ENCODE measurements around the gene MYCBP2. TPM values are rescaled to one million over a fixed set of nuclear protein-coding genes. Genes with fewer than 3 reads are reported as not detected.

Gene MYCBP2
- total RNA-seq, 4 donors from 2014 or later: 69.7 to 133 (median 116) TPM

GRCh38 chr13:77337159-77337558 is 10.3 kb upstream of the MYCBP2 start:
- intact Hi-C loops (cut with DNase I; ENCODE audit: low total_unique reads): no loop called here
- DNase-seq: no peak
- TF ChIP-seq POLR2A (IDR thresholded peaks at IDR 0.05) (no peak), CTCF (IDR thresholded peaks at IDR 0.05) (no peak)
- no peak overlapping the region for H3K27ac ChIP-seq
- no peaks in the 10 kb centered on the region for H3K36me3 ChIP-seq
- H3K9me3 ChIP-seq: no peaks in the 10 kb centered on the region
- H3K4me3 ChIP-seq: no peak overlapping the region
- H3K4me1 ChIP-seq: no peaks in the 10 kb centered on the region
- no peaks in the 10 kb centered on the region for H3K27me3 ChIP-seq

GRCh38 chr13:77335543-77335942 is 8.6 kb upstream of the MYCBP2 start:
- Histone ChIP-seq H3K4me1 (peaks cover 0 to 2% of the 10 kb centered on the region in 2 donors), H3K9me3 (no peaks in the 10 kb centered on the region), H3K27ac (no peak overlapping the region), H3K27me3 (no peaks in the 10 kb centered on the region), H3K36me3 (no peaks in the 10 kb centered on the region), H3K4me3 (no peak overlapping the region)
- DNase-seq: no peak
- intact Hi-C loops (cut with DNase I; ENCODE audit: low total_unique reads): no loop called here
- TF ChIP-seq CTCF (IDR thresholded peaks at IDR 0.05) (no peak), POLR2A (IDR thresholded peaks at IDR 0.05) (no peak)

GRCh38 chr13:77333594-77333993 is 6.7 kb upstream of the MYCBP2 start:
- Histone ChIP-seq H3K27me3 (no peaks in the 10 kb centered on the region), H3K9me3 (no peaks in the 10 kb centered on the region), H3K4me1 (peaks cover 3 to 4% of the 10 kb centered on the region in 2 donors), H3K4me3 (no peak overlapping the region), H3K27ac (no peak overlapping the region), H3K36me3 (no peaks in the 10 kb centered on the region)
- intact Hi-C loops (cut with DNase I; ENCODE audit: low total_unique reads): no loop called here
- DNase-seq: no peak
- TF ChIP-seq POLR2A (IDR thresholded peaks at IDR 0.05) (no peak), CTCF (IDR thresholded peaks at IDR 0.05) (no peak)

GRCh38 chr13:77331421-77331820 is 4.5 kb upstream of the MYCBP2 start:
- Histone ChIP-seq H3K4me3 (no peak overlapping the region), H3K36me3 (no peaks in the 10 kb centered on the region), H3K27ac (no peak overlapping the region), H3K27me3 (no peaks in the 10 kb centered on the region), H3K9me3 (no peaks in the 10 kb centered on the region), H3K4me1 (peaks cover 4 to 5% of the 10 kb centered on the region in 2 donors)
- TF ChIP-seq POLR2A (IDR thresholded peaks at IDR 0.05) (no peak), CTCF (IDR thresholded peaks at IDR 0.05) (no peak)
- DNase-seq: no peak
- intact Hi-C loops (cut with DNase I; ENCODE audit: low total_unique reads): no loop called here

- peak overlapping the region; percentile 70 to 86 for H3K4me3 ChIP-seq
- intact Hi-C loops (cut with DNase I; ENCODE audit: low total_unique reads): no loop called here
- H3K9me3 ChIP-seq: no peaks in the 10 kb centered on the region
- no peaks in the 10 kb centered on the region for H3K36me3 ChIP-seq
- DNase-seq: no peak
- peak overlapping the region; percentile 81 to 84 for H3K27ac ChIP-seq
- H3K4me1 ChIP-seq: peaks cover 4 to 5% of the 10 kb centered on the region in 2 donors
- no peaks in the 10 kb centered on the region for H3K27me3 ChIP-seq
- TF ChIP-seq POLR2A (IDR thresholded peaks at IDR 0.05): no peak
- TF ChIP-seq CTCF (IDR thresholded peaks at IDR 0.05): no peak
Measured at GRCh38 chr13:77329911-77330584, 3.2 kb upstream of the MYCBP2 start.
